Measurements from ENCODE around the gene FAM78A.

Gene FAM78A

GRCh38 chr9:131299961-131300347 is 23.6 kb upstream of the FAM78A start:
- Histone ChIP-seq H3K27me3 (ENCODE audit: insufficient read depth, low read length, poor library complexity, severe bottlenecking) (no peaks in the 10 kb centered on the region), H3K4me3 (ENCODE audit: low read length, poor library complexity, severe bottlenecking) (no peak overlapping the region), H3K9me3 (ENCODE audit: insufficient read depth, low read depth, low read length) (no peaks in the 10 kb centered on the region), H3F3A (ENCODE audit: low read depth) (no peaks in the 10 kb centered on the region), H2AFZ (ENCODE audit: low read length) (no peak overlapping the region), H3K36me3 (ENCODE audit: insufficient read depth, low read length) (no peaks in the 10 kb centered on the region), H3K4me2 (ENCODE audit: low read depth, low read length, poor library complexity, severe bottlenecking) (no peak overlapping the region), H3K79me2 (ENCODE audit: insufficient read depth, low read length) (no peaks in the 10 kb centered on the region), H3K9me2 (replicated peaks; ENCODE audit: low read depth, low read length) (no peaks in the 10 kb centered on the region), H3K9ac (ENCODE audit: low read depth, low read length, poor library complexity, severe bottlenecking) (no peak overlapping the region), H3K4me1 (ENCODE audit: insufficient read depth, low read length, poor library complexity, severe bottlenecking) (no peaks in the 10 kb centered on the region), H4K20me1 (ENCODE audit: insufficient read depth, low read length, poor library complexity, severe bottlenecking) (no peaks in the 10 kb centered on the region)
- TF ChIP-seq, protein P1, sequence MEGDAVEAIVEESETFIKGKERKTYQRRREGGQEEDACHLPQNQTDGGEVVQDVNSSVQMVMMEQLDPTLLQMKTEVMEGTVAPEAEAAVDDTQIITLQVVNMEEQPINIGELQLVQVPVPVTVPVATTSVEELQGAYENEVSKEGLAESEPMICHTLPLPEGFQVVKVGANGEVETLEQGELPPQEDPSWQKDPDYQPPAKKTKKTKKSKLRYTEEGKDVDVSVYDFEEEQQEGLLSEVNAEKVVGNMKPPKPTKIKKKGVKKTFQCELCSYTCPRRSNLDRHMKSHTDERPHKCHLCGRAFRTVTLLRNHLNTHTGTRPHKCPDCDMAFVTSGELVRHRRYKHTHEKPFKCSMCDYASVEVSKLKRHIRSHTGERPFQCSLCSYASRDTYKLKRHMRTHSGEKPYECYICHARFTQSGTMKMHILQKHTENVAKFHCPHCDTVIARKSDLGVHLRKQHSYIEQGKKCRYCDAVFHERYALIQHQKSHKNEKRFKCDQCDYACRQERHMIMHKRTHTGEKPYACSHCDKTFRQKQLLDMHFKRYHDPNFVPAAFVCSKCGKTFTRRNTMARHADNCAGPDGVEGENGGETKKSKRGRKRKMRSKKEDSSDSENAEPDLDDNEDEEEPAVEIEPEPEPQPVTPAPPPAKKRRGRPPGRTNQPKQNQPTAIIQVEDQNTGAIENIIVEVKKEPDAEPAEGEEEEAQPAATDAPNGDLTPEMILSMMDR (conservative IDR thresholded peaks at IDR 0.05; ENCODE audit: low read length) = no peak
- TF ChIP-seq EZH2phosphoT487 (IDR thresholded peaks at IDR 0.05; ENCODE audit: borderline replicate concordance) = no peak

DNA sequence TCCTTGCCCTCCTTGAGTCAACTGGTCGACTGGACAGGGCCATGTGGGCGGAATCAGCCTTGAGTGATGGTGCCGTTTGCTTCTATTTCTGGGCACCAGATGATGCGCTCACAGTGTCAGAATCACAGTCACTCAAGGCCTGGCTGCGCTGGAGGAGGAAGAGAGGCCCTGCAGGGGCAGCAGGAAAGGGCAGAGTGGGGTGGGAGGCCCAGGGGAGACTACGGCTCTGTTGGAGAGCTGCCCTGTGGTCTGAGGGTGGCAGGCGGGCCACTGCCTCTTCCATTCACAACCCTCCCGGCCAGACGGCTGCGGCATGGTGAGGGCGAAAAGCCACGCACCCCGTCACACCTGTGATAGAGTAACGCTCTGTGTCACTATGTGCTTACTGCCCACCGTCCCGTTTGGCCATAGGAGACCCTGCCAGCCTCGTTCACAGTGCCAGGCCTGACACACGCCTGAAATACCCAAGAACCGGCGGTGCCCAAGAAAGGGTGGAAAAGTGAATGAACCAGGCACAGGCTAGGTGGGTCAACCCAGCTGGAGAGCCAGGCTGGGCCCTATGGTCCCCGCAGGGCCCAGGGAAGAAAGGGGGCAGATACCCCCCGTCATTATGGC is 23.1 kb upstream of the FAM78A start:
- H3K36me3 ChIP-seq (ENCODE audit: insufficient read depth, low read length) = no peaks in the 10 kb centered on the region
- H3K27me3 ChIP-seq (ENCODE audit: insufficient read depth, low read length, poor library complexity, severe bottlenecking) = no peaks in the 10 kb centered on the region
- no peaks in the 10 kb centered on the region for H3K4me1 ChIP-seq (ENCODE audit: insufficient read depth, low read length, poor library complexity, severe bottlenecking)
- no peak overlapping the region for H3K4me3 ChIP-seq (ENCODE audit: low read length, poor library complexity, severe bottlenecking)
- no peaks in the 10 kb centered on the region for H3K9me3 ChIP-seq (ENCODE audit: insufficient read depth, low read depth, low read length)
- no peak overlapping the region for H3K4me2 ChIP-seq (ENCODE audit: low read depth, low read length, poor library complexity, severe bottlenecking)
- H3K79me2 ChIP-seq (ENCODE audit: insufficient read depth, low read length) = no peaks in the 10 kb centered on the region
- no peaks in the 10 kb centered on the region for H3K9me2 ChIP-seq (replicated peaks; ENCODE audit: low read depth, low read length)
- H3F3A ChIP-seq (ENCODE audit: low read depth) = no peaks in the 10 kb centered on the region
- H3K9ac ChIP-seq (ENCODE audit: low read depth, low read length, poor library complexity, severe bottlenecking) = no peak overlapping the region
- TF ChIP-seq, protein P1 (conservative IDR thresholded peaks at IDR 0.05; ENCODE audit: low read length) = no peak
- no peak overlapping the region for H2AFZ ChIP-seq (ENCODE audit: low read length)
- H4K20me1 ChIP-seq (ENCODE audit: insufficient read depth, low read length, poor library complexity, severe bottlenecking) = no peaks in the 10 kb centered on the region

DNA sequence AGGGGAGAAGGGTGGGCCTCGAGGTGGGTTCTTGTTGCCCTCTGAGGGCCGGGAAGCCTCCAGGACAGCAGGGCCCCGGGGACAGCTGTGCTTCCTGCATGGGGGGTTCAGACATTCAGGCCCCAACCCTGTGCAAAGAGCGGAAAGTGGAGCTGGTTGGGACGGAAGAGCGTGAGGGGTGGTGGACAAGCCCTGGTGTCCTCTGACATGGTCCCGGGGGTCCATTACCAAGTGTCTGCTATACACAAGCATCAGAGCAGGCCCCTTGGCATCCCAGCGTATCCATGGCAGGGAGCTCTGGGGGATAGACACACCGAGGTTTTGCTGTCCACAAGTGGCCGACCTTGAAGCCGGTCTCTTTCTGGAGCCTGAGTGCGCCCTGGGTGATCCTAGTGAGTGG is 22.5 kb upstream of the FAM78A start:
- Histone ChIP-seq H3K9me2 (replicated peaks; ENCODE audit: low read depth, low read length) (no peaks in the 10 kb centered on the region), H2AFZ (ENCODE audit: low read length) (no peak overlapping the region), H3K9ac (ENCODE audit: low read depth, low read length, poor library complexity, severe bottlenecking) (no peak overlapping the region), H3K4me2 (ENCODE audit: low read depth, low read length, poor library complexity, severe bottlenecking) (no peak overlapping the region), H3K36me3 (ENCODE audit: insufficient read depth, low read length) (no peaks in the 10 kb centered on the region), H3K79me2 (ENCODE audit: insufficient read depth, low read length) (no peaks in the 10 kb centered on the region), H3K4me1 (ENCODE audit: insufficient read depth, low read length, poor library complexity, severe bottlenecking) (no peaks in the 10 kb centered on the region), H4K20me1 (ENCODE audit: insufficient read depth, low read length, poor library complexity, severe bottlenecking) (no peaks in the 10 kb centered on the region), H3K27me3 (ENCODE audit: insufficient read depth, low read length, poor library complexity, severe bottlenecking) (no peaks in the 10 kb centered on the region), H3K9me3 (ENCODE audit: insufficient read depth, low read depth, low read length) (no peaks in the 10 kb centered on the region), H3K4me3 (ENCODE audit: low read length, poor library complexity, severe bottlenecking) (no peak overlapping the region), H3F3A (ENCODE audit: low read depth) (no peaks in the 10 kb centered on the region)
- TF ChIP-seq, protein P1 (conservative IDR thresholded peaks at IDR 0.05; ENCODE audit: low read length) = no peak
